DND-41 (cell line): ENCODE data around the gene SORCS1.

ENCODE experiments used
- CTCF ChIP-seq: IDR thresholded peaks from 2 replicates; pipeline ENCODE4 v1.5.1; 2012; ENCODE audit warnings: borderline replicate concordance, low read length, moderate library complexity, mild to moderate bottlenecking; ENCODE audit not compliant: poor library complexity, severe bottlenecking; ENCODE audit errors: extremely low read depth
- EZH2 ChIP-seq: IDR thresholded peaks from 3 replicates; pipeline ENCODE4 v1.6.1; 2012; ENCODE audit warnings: borderline replicate concordance, low read depth, mild to moderate bottlenecking, moderate library complexity, low read length, inconsistent platforms; ENCODE audit not compliant: severe bottlenecking

- TF ChIP-seq CTCF = no peak
- no peak for TF ChIP-seq EZH2
These were observed 152.5 kb downstream of the SORCS1 start for GRCh38 chr10:107011992-107012391.
